Memory B cell (primary cell): ENCODE data around the gene MRPL55.
A peak's percentile ranks its signal among the peaks of the same experiment; 100 is the strongest.

ENCODE experiments used
- ATAC-seq: fragments of 150-1000 bp; cut with Tn5 transposase; 2 replicates; pipeline ENCODE4 v1.10.0; 2021; ENCODE audit warnings: low read depth, mild to moderate bottlenecking, moderate library complexity
- DNase-seq, 2 donors: peaks; one replicate each; pipeline ENCODE4 v3.0.0; 2022; ENCODE audit warnings: low spot score in 2 of 2
- H3K27ac Mint-ChIP-seq: one replicate; pipeline ENCODE4 v1.8.0; 2022; ENCODE audit warnings: mild to moderate bottlenecking, moderate library complexity, mixed read lengths
- H3K27me3 Mint-ChIP-seq: one replicate; pipeline ENCODE4 v1.8.0; 2022; ENCODE audit warnings: mixed read lengths
- H3K36me3 Mint-ChIP-seq: one replicate; pipeline ENCODE4 v1.8.0; 2022; ENCODE audit warnings: mild to moderate bottlenecking, mixed read lengths
- H3K4me1 Mint-ChIP-seq: one replicate; pipeline ENCODE4 v1.8.0; 2022; ENCODE audit warnings: mixed read lengths
- H3K4me3 Mint-ChIP-seq: one replicate; pipeline ENCODE4 v1.8.0; 2022; ENCODE audit warnings: mild to moderate bottlenecking, moderate library complexity, mixed read lengths
- H3K9me3 Mint-ChIP-seq: one replicate; pipeline ENCODE4 v1.8.0; 2022; ENCODE audit warnings: mixed read lengths

MRPL55 gene

GRCh38 chr1:228109073-228109961 is at the start of gene MRPL55:
Gene MRPL55, minus strand, starts transcription at chr1:228109299. Its CDS starts 1,039 bp downstream, at chr1:228108260.
- no peaks in the 10 kb centered on the region for H3K9me3 Mint-ChIP-seq
- peak; percentile 96 for ATAC-seq
- peak within 1 kb of the TSS; percentile 99 for H3K27ac Mint-ChIP-seq
- peaks cover 6% of the 10 kb centered on the region for H3K36me3 Mint-ChIP-seq
- peak within 1 kb of the TSS; percentile 96 for H3K4me3 Mint-ChIP-seq
- DNase-seq: peak; percentile 99 to 100
- peaks cover 20% of the 10 kb centered on the region for H3K4me1 Mint-ChIP-seq
- H3K27me3 Mint-ChIP-seq: no peaks in the 10 kb centered on the region

- peaks cover 3% of the 10 kb centered on the region for H3K27me3 Mint-ChIP-seq
- DNase-seq (no peak), ATAC-seq (no peak)
- H3K4me3 Mint-ChIP-seq: no peak overlapping the region
- H3K4me1 Mint-ChIP-seq: no peaks in the 10 kb centered on the region
- H3K27ac Mint-ChIP-seq: no peak overlapping the region
- no peaks in the 10 kb centered on the region for H3K36me3 Mint-ChIP-seq
- H3K9me3 Mint-ChIP-seq: no peaks in the 10 kb centered on the region
Measured at GRCh38 chr1:228158151-228159007, 49.3 kb upstream of the MRPL55 start.

GRCh38 chr1:228157729-228158126 is 48.6 kb upstream of the MRPL55 start:
- Mint-ChIP-seq H3K27me3 (peaks cover 3% of the 10 kb centered on the region), H3K4me1 (no peaks in the 10 kb centered on the region), H3K27ac (no peak overlapping the region), H3K9me3 (no peaks in the 10 kb centered on the region), H3K4me3 (no peak overlapping the region), H3K36me3 (no peaks in the 10 kb centered on the region)
- DNase-seq (no peak), ATAC-seq (no peak)

GRCh38 chr1:228156941-228157728 is 48.0 kb upstream of the MRPL55 start:
- ATAC-seq: peak; percentile 60
- DNase-seq: no peak
- H3K4me1 Mint-ChIP-seq: no peaks in the 10 kb centered on the region
- H3K27me3 Mint-ChIP-seq: peaks cover 3% of the 10 kb centered on the region
- H3K27ac Mint-ChIP-seq: no peak overlapping the region
- H3K9me3 Mint-ChIP-seq: no peaks in the 10 kb centered on the region
- H3K36me3 Mint-ChIP-seq: no peaks in the 10 kb centered on the region
- no peak overlapping the region for H3K4me3 Mint-ChIP-seq

GRCh38 chr1:228156515-228156881 is 47.4 kb upstream of the MRPL55 start:
- Mint-ChIP-seq H3K9me3 (no peaks in the 10 kb centered on the region), H3K4me3 (no peak overlapping the region), H3K36me3 (no peaks in the 10 kb centered on the region), H3K4me1 (no peaks in the 10 kb centered on the region), H3K27me3 (peaks cover 3% of the 10 kb centered on the region), H3K27ac (no peak overlapping the region)
- ATAC-seq: no peak
- no peak for DNase-seq

- no peak overlapping the region for H3K27ac Mint-ChIP-seq
- no peaks in the 10 kb centered on the region for H3K9me3 Mint-ChIP-seq
- H3K36me3 Mint-ChIP-seq: no peaks in the 10 kb centered on the region
- ATAC-seq (no peak), DNase-seq (no peak)
- peaks cover 3% of the 10 kb centered on the region for H3K27me3 Mint-ChIP-seq
- peaks cover 4% of the 10 kb centered on the region for H3K4me1 Mint-ChIP-seq
- no peak overlapping the region for H3K4me3 Mint-ChIP-seq
Measured at GRCh38 chr1:228155596-228156514, 46.8 kb upstream of the MRPL55 start.

GRCh38 chr1:228154670-228155571 is 45.8 kb upstream of the MRPL55 start:
- Mint-ChIP-seq H3K4me3 (no peak overlapping the region), H3K9me3 (no peaks in the 10 kb centered on the region), H3K27me3 (peaks cover 3% of the 10 kb centered on the region), H3K36me3 (no peaks in the 10 kb centered on the region), H3K27ac (no peak overlapping the region), H3K4me1 (peaks cover 4% of the 10 kb centered on the region)
- DNase-seq (no peak), ATAC-seq (no peak)

- Mint-ChIP-seq H3K36me3 (no peaks in the 10 kb centered on the region), H3K4me1 (peaks cover 4% of the 10 kb centered on the region), H3K27me3 (peaks cover 3% of the 10 kb centered on the region), H3K27ac (no peak overlapping the region), H3K4me3 (no peak overlapping the region), H3K9me3 (no peaks in the 10 kb centered on the region)
- ATAC-seq (no peak), DNase-seq (no peak)
Measured at GRCh38 chr1:228154021-228154669, 45.0 kb upstream of the MRPL55 start.

GRCh38 chr1:228152918-228153258 is 43.8 kb upstream of the MRPL55 start:
- ATAC-seq (no peak), DNase-seq (no peak)
- Mint-ChIP-seq H3K9me3 (no peaks in the 10 kb centered on the region), H3K4me1 (peaks cover 4% of the 10 kb centered on the region), H3K36me3 (peaks cover 2% of the 10 kb centered on the region), H3K4me3 (no peak overlapping the region), H3K27me3 (peaks cover 3% of the 10 kb centered on the region), H3K27ac (peak overlapping the region; percentile 5)

- Mint-ChIP-seq H3K9me3 (no peaks in the 10 kb centered on the region), H3K36me3 (peaks cover 2% of the 10 kb centered on the region), H3K27me3 (peaks cover 3% of the 10 kb centered on the region), H3K4me1 (peaks cover 4% of the 10 kb centered on the region), H3K4me3 (no peak overlapping the region), H3K27ac (peak overlapping the region; percentile 5)
- no peak for DNase-seq
- ATAC-seq: no peak
Measured at GRCh38 chr1:228152097-228152917, 43.2 kb upstream of the MRPL55 start.

- DNase-seq (no peak), ATAC-seq (no peak)
- peaks cover 2% of the 10 kb centered on the region for H3K36me3 Mint-ChIP-seq
- peaks cover 4% of the 10 kb centered on the region for H3K4me1 Mint-ChIP-seq
- peaks cover 2% of the 10 kb centered on the region for H3K27me3 Mint-ChIP-seq
- H3K9me3 Mint-ChIP-seq: no peaks in the 10 kb centered on the region
- H3K27ac Mint-ChIP-seq: no peak overlapping the region
- no peak overlapping the region for H3K4me3 Mint-ChIP-seq
Measured at GRCh38 chr1:228151180-228151925, 42.3 kb upstream of the MRPL55 start.
